GM12892 (cell line): ENCODE measurements around the gene BLOC1S1.

Experiments
- DNase-seq: peaks from one replicate; pipeline ENCODE4 v3.0.0; 2011; ENCODE audit not compliant: insufficient read length
- FAIRE-seq: peaks from 2 replicates; lab custom pipeline; 2011; peaks lifted over from hg19 to GRCh38; lab: Jason Lieb, UNC
- POLR2A ChIP-seq: IDR thresholded peaks from 2 replicates; pipeline ENCODE4 v1.6.1; 2011; ENCODE audit warnings: low read depth, low read length, control low read depth
- POLR2AphosphoS5 ChIP-seq: IDR thresholded peaks from 2 replicates; pipeline ENCODE4 v1.6.1; 2011; ENCODE audit warnings: low read depth, low read length, control low read depth
- TAF1 ChIP-seq: IDR thresholded peaks from 2 replicates; pipeline ENCODE4 v1.6.1; 2011; ENCODE audit warnings: low read depth, mild to moderate bottlenecking, control low read depth, low read length, borderline replicate concordance

The BLOC1S1 gene

GRCh38 chr12:55705782-55706402 lies 10.0 kb upstream of the BLOC1S1 start:
- FAIRE-seq (no peak), DNase-seq (no peak)
- TF ChIP-seq POLR2A, result no peak
- no peak for TF ChIP-seq POLR2AphosphoS5

DNA sequence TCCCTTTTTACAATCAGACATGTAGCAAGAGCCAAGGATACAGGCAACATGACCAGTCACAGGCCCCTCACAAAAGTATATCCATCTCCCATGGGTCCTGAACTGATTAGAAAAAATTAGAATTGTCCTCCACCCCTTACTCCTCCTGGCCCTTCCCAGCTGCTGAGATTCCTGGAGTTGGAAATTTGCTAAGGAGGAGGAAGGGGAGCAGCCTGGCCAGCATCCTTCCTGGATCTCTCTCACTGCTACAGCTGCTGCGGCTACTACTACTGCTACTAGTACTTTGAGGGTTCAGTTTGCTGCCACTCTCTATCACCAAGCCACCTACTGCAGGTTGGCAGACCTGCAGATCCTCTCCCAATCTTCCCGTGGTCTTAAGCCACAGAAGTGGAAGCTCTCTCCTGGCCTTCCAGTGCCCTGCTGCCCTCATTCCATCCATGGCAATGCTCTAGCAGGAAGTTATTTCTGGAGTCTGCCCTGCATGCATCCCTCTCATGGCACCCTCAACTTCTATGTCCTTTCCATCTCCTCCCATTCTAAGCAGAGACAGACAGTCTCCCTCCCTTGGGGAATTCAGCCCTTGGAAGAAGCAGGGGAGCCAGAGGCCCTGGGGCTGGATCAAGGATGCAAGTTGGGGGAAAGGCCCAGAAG lies 9.2 kb upstream of the BLOC1S1 start:
- TF ChIP-seq TAF1 (no peak), POLR2A (no peak), POLR2AphosphoS5 (no peak)
- FAIRE-seq, result no peak
- DNase-seq, result no peak

GRCh38 chr12:55707219-55707671 lies 8.6 kb upstream of the BLOC1S1 start:
- FAIRE-seq (no peak), DNase-seq (no peak)
- TF ChIP-seq POLR2AphosphoS5, result no peak
- TF ChIP-seq POLR2A, result no peak
- TF ChIP-seq TAF1, result no peak

DNA sequence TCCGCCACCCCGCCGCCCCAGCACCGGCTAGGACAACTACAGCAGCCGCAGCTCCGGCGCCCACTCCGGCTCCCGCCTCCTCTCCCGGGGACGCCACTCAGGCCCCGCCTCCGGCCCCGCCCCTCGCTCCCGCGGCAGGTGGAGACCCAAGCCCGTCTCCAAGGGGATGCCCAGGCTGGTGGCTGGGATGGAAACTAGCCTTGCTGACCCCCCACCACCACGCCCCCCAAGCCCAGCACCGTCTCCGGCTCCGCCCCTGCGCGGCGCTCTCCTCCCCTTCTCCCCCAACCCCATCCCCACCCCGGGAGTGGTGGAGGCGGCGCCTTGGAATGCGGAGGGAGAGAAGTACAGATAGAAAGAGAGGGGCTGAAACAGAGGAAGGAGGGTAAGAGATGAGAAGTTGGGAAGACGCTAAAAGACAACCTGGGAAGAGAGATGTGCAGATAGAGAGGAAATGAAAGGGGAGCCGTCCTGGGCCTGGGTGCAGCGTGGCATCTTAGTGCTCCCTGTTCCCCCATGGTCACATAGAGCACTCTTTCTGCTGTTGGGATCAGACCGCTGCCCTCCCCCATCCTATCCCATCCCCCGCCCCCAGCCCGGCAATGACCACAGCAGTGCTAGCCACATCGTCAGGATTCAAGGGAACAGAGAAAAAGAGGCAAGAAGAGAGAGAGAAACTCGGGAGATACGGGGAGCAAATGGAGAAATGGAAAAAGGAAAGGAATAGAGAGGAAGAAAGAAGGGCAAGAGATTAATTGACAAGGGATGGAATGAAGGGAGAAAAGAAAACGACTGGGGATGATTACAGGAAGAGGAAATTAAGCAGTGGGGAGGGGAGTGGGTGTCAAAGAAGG lies 7.8 kb upstream of the BLOC1S1 start, which contains the start of gene ITGA7:
TSS of gene ITGA7 (minus strand) at position 64 of the 854 bp plus-strand sequence. CDS start 222 bp downstream, outside the sequence.
- peak; percentile 71 for DNase-seq
- TF ChIP-seq POLR2AphosphoS5, result no peak
- TF ChIP-seq TAF1, result no peak
- TF ChIP-seq POLR2A, result no peak
- no peak for FAIRE-seq

DNA sequence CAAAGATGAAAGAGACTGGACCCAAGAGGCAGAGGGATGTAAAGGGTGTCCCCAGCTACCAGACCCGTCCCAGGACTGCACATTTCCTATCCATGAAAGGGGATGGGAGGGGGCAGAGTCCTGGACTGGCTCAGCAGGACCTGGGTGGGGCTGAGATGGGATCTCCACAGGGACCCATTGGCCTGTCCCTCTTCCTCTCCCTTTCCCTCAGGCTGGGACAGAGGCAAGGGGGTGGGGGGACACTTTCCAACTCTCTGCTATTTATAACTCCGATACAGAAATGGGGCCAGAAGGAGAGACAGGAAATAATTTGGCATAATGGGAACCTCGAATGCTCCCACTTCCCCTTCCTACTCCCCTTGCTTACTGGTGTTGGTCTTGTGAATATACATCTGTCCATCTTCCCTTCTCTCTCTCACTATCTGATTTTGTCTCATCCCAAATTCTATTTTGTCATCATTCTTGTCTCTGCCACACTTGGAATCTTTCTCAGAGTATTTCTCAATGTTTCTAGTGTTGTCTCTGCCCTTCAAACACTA lies 7.1 kb upstream of the BLOC1S1 start:
- TF ChIP-seq TAF1, result no peak
- no peak for TF ChIP-seq POLR2A
- no peak for TF ChIP-seq POLR2AphosphoS5
- FAIRE-seq, result no peak
- no peak for DNase-seq

DNA sequence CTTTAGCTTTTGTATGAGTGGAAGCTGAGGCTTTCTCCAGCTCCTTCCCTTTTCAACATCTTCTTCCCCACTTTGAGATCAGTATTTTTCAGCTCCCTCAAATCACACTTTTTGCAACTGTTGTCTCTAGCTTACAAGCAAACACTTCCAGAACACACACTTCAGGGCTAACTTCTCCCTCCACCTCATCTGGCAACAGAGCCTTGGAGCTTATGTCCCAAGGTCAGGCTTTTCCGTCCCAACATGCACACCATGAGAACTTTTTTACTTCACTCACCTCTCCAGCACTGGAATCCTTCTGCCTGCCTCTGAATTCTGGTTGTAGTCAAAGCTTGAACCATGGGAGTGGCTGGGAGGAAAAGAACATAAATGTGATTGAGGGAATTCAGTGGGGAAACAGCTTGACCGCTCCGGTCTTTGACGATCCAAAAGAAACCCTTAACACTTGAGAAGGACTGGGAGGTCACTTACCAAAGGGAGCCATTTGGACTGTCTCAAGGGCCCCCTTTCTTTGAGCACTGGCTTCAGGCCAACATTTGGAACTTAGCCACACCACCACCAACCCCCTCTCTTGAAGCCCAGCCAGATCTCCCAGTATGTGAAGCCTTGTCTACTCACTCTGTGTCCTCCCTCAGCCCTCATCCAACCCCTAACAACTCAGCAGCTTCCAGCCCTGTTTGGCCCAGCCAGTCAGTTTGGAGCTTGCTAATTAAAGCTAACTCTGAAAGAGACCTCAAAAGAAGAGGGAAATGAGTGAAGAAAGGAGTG lies 3.9 kb upstream of the BLOC1S1 start:
- FAIRE-seq, result no peak
- no peak for TF ChIP-seq TAF1
- no peak for TF ChIP-seq POLR2AphosphoS5
- no peak for TF ChIP-seq POLR2A

GRCh38 chr12:55712700-55713415 lies 3.0 kb upstream of the BLOC1S1 start:
- no peak for TF ChIP-seq TAF1
- no peak for TF ChIP-seq POLR2AphosphoS5
- TF ChIP-seq POLR2A, result no peak
- DNase-seq (no peak), FAIRE-seq (no peak)

More for the DNA sequence above, 3.9 kb upstream of the BLOC1S1 start:
- DNase-seq, result no peak

DNA sequence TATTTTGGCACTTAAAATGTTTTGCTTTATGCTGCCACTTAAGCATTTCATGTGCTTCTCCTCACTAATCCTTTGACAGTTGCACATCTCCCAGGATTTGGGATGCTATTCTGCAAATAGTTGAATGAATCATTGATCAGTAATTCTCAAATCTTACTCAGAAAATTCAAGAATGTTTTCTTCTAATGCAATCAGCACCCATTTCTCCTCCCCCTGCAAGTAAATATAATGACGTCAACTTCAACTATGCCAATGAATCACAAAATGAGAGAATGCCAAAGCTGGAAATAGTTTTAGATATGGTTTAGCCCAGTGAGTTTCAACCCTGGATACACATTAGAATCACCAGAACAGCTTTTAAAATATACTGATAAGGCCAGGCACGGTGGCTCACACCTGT lies 2.1 kb upstream of the BLOC1S1 start:
- FAIRE-seq (no peak), DNase-seq (no peak)
- TF ChIP-seq POLR2A, result no peak
- TF ChIP-seq POLR2AphosphoS5, result no peak
- TF ChIP-seq TAF1, result no peak

GRCh38 chr12:55715169-55715764 lies 579 bp upstream of the BLOC1S1 start:
- DNase-seq, result no peak
- TF ChIP-seq POLR2A (no peak), POLR2AphosphoS5 (no peak), TAF1 (no peak)
- no peak for FAIRE-seq

- DNase-seq (no peak), FAIRE-seq (peak; percentile 17)
- TF ChIP-seq TAF1, result no peak
- TF ChIP-seq POLR2A, result no peak
- TF ChIP-seq POLR2AphosphoS5, result no peak
These were observed 724 bp downstream of the BLOC1S1 start for GRCh38 chr12:55716582-55716957.
